NCI-H1930 (cell line): Measurements from ENCODE around the gene ALKAL2.

Experiments used
- DNase-seq, 2 experiments: peaks; one replicate each; lab custom pipeline; 2025; lab: John Stamatoyannopoulos, UW

ALKAL2 gene

GRCh38 chr2:271917-272316 lies 16.0 kb downstream of the ALKAL2 start:
- no peak for DNase-seq

GRCh38 chr2:270861-271260 lies 17.0 kb downstream of the ALKAL2 start:
- DNase-seq = no peak

DNA sequence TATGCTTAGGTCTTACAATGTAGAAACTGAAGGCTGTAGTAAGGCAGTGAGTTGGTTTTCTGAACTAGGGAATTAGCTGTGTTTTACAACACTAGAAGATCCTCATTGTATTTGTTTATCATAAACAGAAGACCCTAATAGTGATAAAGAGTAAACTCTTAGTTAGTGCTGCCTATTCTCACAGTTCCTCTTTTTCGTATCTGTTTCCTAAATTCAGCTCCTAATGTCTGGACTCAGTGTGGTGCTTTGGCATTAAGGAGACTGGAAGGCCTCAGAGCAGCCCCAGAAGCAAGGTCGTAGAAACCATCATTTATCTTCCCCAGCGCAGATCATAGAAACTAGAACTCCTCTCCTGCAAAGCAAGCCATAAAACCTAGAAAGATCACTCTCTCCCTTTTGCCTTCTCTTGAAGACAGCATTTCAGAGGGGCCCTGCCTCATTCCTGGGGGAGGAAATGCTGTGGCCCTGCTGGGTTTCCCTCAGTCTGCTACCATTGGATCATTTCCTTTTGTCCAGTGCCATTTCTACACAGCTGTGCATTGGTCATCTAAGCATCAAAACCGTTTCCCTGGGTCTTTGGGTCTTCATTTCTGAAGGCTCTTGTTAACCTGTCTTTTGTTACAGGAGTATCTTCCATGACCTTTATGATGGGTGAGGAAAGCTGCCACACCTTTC lies 18.4 kb downstream of the ALKAL2 start:
- DNase-seq = no peak

DNA sequence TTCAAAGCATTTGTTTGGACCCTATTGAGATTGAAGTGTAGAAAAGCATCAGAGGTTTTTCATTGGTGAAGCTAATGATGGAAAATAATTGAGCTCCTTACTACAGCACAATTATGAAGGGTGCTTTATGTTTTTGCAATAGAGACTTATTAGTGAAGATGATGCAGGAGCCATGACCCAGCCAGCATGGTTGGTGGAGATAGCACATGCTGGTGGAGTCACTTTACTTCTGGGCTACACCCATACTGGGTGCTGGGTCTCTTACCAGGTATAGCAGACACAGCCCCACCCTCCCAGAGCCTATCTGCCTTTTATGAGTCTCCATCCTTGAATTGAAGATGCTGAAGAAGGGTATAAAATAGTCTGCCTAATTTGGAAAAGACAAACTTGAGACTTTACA lies 19.6 kb downstream of the ALKAL2 start:
- no peak for DNase-seq

DNA sequence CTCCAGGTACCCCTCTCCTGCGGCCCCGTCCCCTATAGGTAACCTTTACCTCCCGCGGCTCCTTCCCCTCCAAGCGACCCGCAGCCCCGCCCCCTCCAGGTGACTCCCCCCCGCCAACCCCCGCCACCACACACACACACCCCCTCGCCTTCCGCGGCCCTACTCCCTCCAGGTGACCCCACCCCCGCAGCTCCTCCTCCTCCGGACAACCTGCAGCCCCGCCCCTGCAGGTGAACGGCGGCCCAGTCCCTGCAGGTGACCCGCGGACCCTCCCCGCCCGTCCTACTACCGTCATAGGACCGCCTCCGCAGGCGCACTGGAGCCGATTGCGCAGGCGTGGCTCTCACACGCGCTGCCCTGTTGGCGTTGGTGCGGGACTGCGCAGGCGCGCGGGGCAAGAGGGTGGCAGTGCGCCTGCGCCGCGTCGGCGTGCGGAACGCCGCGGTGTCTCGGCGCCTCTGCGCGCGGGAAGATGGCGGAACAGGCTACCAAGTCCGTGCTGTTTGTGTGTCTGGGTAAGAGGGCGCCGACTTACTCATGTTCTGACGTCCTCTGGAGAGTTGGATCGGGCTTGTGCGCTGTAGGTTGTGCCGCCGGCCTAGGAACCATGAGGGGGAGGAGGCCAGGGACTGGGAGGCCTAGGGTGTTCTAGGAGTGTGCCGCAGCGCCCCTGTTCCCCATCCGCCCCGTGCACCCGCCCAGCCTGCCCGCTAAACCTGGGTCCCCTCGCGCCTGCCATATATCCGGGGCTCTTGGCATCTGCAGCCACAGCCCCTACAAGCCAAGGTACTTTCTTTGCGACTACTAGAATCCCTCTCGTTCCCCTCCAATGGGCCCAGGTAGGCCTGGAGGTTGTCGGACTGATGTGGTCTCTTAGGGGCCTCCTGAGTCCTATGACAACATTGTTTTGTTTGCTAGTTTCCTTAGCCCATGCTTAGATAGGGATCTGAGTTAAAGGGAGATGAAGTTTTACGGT lies 23.1 kb downstream of the ALKAL2 start, which contains the start of gene ACP1:
TSS of gene ACP1 (plus strand) at position 455 of the 976 bp plus-strand sequence. CDS start at position 473, 18 bp downstream.
- DNase-seq = peak; percentile 94

DNA sequence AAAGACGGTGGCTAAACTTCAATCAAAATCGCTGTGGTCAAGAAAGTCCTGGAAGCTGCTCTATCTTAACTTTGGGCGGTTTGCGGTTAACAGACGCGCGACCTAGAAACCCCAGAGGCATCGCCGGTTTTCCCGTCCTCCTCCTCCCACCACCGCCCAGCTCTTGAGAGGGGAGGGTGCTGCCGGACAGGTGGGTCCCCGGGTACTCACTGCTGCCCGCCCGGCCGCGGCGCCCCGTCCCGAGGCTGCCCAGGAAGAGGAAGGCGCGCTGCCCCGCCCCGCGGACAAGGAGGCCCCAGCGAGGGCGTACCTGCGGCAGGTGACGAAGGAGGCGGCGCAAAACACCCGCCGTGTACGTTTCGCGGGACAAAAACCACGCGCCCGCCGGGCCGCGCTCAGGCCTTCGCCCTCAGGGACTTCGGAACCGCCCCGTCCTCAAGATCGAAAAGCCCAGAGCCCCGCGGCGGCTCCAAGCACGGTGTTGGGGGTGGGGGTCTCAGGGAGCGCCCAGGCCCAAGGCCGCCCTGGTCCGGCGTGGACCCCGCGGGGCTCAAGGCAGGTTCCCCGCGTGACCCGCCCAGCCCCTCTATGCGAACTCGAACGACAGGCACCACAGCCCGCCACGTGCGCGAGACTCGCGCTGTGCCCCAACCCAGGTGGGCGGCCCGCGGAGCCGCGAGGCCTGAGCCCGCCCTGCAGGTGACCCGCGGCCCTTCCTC lies 24.0 kb downstream of the ALKAL2 start, which contains the start of gene SH3YL1:
TSS of gene SH3YL1 (minus strand) at position 259 of the 719 bp plus-strand sequence. CDS start at position 211, 48 bp downstream.
- DNase-seq = no peak

DNA sequence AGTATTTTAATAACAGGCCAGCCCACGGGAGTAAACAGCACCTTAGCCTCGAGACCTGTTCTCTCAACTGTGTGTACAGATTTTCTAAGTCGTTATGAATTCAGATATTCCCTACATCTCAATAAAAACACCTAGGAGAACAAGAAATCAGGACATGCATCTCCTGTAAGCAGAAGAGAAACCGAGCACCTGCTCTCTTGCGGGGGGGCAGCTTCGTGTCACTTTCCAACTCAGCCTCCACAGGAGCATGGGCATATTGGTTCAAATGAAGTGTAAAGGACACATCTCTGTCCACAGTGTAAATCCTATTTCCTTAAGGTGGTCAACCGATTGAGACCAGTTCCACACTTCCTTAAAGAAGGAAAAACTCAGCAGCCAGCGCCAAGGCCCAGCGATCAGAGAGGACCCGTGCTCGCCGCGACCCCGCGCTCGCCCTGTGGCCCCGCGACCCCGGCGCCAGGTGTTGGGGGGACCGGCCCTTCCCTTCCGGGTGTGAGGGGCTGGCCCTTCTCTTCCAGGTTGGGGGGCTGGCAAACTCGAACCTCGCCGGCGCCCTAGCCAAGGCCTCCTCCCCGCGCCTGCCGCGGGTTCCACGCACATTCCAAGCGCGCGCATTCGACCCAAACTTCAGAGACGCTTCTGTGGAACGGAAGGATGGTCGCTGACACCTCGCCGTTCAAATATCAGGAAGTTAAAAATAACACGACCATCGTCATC lies 24.7 kb downstream of the ALKAL2 start:
- no peak for DNase-seq

DNA sequence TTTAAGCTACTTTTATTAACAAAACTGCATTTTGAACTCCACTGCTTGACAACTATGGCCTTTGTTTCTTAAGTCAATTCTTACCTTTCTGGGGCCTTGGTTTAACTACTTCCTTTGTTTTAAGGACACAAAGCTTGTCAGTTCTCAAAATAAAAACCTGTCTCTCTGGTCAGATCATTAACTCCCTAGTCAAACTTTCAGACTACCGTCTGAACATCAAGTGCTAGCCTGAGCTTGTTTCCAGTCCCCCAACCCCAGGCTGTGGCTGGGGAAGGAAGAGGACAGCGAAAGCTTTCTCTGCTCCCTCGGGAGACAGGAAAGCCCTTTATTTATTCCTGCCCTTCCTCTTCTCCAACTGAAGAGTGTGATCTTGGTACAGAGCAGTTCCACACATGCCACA lies 25.8 kb downstream of the ALKAL2 start:
- DNase-seq = no peak

GRCh38 chr2:260507-261161 lies 27.3 kb downstream of the ALKAL2 start:
- no peak for DNase-seq

DNA sequence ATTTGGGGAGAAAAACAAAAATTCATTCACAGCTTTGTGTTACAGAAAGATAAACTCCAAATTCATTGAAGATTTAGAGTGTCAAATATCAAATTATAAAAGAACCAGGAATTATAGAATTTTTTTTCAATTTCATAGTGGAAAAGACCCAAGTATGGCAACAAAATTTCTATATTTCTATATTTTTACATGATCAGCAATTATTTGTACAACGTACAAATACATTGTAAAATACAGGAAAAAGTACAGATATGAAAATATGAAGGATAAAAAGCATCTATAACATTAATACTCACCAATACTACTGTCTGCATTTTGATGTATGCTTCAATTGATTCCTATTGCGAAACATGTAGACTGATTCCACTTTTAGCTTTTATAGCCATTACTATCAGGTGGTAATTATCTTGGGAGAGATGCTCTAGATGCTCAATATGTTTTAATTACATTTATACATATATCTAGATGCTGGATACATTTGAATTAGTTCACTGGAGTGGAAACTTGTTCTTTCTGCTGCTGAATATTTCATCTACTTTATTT lies 28.0 kb downstream of the ALKAL2 start:
- no peak for DNase-seq

DNA sequence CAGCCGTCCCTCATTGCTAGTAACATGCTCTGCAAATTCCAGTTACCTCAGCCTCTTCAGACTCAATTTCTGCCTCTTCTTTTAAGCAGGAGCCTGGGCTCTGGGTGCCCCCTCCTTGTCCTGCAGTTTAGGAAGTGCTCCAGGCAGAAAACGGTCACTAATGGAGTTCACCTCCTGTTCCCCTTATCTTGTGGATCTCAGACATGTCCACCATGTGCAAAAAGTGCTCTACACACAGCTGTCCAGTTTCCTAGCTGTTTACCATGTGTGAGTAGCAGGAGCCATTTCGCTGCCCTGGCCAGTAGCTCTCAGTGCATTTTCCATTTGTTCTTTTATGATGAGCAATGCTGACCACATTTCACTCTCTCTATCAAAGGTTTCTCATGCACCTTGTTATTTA lies 29.0 kb downstream of the ALKAL2 start:
- no peak for DNase-seq

DNA sequence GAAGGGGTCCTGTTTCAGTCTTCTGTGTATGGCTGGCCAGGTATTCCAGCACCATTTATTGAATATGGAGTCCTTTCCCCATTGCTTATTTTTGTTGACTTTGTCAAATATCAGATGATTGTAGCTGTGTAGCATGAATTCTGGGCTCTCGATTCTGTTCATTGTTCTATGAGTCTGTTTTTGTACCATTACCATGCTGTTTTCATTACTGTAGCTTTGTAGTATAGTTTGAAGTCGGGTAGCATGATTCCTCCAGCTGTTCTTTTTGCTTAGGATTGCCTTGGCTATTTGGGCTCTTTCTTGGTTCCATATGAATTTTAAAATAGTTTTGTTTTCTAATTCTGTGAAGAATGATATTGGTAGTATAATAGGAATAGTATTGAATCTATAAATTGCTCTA lies 30.0 kb downstream of the ALKAL2 start:
- DNase-seq = no peak

GRCh38 chr2:257429-257828 lies 30.5 kb downstream of the ALKAL2 start:
- no peak for DNase-seq

- no peak for DNase-seq
Measured at GRCh38 chr2:256094-256493, 31.8 kb downstream of the ALKAL2 start.

GRCh38 chr2:255195-255594 lies 32.7 kb downstream of the ALKAL2 start:
- DNase-seq = no peak

DNA sequence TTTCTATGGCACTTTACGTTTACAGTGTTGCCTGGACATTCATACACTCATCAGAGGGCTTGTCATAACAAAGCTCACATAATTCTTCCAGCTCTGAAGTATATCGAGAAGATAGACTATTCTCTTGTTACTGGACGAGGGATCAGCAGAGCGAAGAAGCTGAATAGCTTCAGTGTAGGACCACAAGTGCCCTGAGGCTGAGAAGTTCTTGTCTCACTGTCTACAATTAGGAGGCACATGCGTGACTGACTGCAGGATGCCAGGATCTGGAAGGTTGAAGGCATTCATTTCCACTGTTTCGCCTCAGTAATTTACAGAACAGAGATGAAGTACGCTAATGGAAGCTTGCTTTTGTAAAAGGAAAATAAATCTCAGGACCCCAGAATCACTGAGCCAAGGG lies 33.6 kb downstream of the ALKAL2 start:
- DNase-seq = no peak

- no peak for DNase-seq
Measured at GRCh38 chr2:253202-253638, 34.7 kb downstream of the ALKAL2 start.

GRCh38 chr2:252001-252602 lies 35.8 kb downstream of the ALKAL2 start:
- DNase-seq = no peak

DNA sequence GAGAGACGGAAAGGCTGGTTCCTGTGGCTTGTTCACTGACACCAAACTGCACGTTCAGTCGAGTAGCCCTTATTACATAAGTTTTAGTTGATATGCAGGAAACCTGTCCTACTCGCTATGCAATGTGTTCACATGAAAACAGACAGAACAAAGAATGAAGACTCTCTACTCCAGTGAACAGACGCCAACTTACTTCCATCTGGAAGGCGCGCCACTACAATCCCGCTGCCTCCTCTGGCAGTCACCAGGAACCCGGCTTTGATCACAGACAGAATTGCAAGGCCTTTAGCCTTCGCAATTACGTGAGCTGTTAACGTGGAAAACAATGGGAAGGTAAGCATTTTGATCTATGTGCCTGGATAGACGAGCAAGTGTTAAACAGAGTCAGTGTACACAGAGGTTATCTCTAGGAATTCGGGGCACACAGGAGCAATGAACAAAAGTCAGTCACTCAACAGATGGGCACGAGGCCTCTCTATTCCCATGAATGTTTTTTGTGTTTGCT lies 38.3 kb downstream of the ALKAL2 start:
- DNase-seq = no peak

DNA sequence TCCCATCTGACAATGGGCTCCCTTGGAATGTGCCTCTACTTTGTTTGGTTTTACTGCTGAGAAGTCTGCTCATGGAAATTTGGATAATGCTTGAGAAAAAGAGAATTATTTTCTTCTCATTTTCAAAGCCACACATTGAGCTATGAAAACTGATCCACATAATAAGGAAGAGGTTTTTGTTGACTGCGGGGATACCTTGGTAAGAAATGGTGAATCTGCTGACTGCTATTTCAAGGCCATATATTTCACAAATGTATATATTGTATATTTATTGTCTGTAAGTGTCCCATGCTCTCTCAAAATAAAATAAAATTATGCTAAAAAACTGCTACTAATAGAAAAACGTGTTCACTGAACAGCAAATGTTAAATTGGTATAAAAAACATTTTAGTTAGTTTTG lies 39.2 kb downstream of the ALKAL2 start:
- no peak for DNase-seq
